HepG2 (cell line): ENCODE data around the gene MAP2K6. TPM values are rescaled to one million over a fixed set of nuclear protein-coding genes. Genes with fewer than 3 reads are reported as not detected.

Experiments
- ATAC-seq: fragments of 200-7000 bp; cut with Tn5 transposase; 3 replicates; pipeline ENCODE4 v1.9.1; 2020; ENCODE audit warnings: mild to moderate bottlenecking, moderate library complexity
- BruUV-seq: library from RNA; stranded (reverse); fragments of 400-500 nt; replicated peaks from 2 replicates; lab custom pipeline; 2021; lab: Mats Ljungman, UMichigan
- CTCF ChIA-PET: fragments of 300-600 bp; formaldehyde crosslinking; extraction: SDS; loops from one replicate; lab custom pipeline; 2021; ENCODE audit warnings: low total read pairs, inconsistent platforms, low intra/inter-chr PET ratio; lab: Yijun Ruan, JAX
- POLR2A ChIA-PET: fragments of 350-600 bp; sonication (Branson Sonifier 250); formaldehyde crosslinking; loops from one replicate; lab custom pipeline; 2020; ENCODE audit warnings: antibody characterized with exemption, inconsistent platforms; lab: Yijun Ruan, JAX
- DNase-seq: peaks from one replicate; pipeline ENCODE4 v3.0.0-alpha.2; 2015; ENCODE audit warnings: low spot score
- FAIRE-seq: peaks from 3 replicates; lab custom pipeline; 2011; peaks lifted over from hg19 to GRCh38; lab: Jason Lieb, UNC
- H2AFZ ChIP-seq: one replicate; pipeline ENCODE4 v1.6.1; 2011; ENCODE audit warnings: low read length, inconsistent platforms
- H3K27ac ChIP-seq: fragments of 300-600 bp; 3 replicates; pipeline ENCODE4 v1.8.0; 2011; ENCODE audit warnings: mixed run types, mild to moderate bottlenecking, mixed read lengths, low read length, inconsistent platforms; ENCODE audit not compliant: insufficient read depth; ENCODE audit errors: extremely low read length
- H3K27me3 ChIP-seq, 2 experiments: fragments of 200-600 bp in 1 of 2; 2 replicates in 1 of 2; 3 replicates in 1 of 2; pipeline versions ENCODE4 v1.6.0 to v1.8.0; 2011; ENCODE audit warnings: low read length in 2 of 2, mild to moderate bottlenecking in 2 of 2, moderate library complexity in 2 of 2, inconsistent platforms in 1 of 2; ENCODE audit not compliant: insufficient read depth in 2 of 2, control insufficient read depth in 1 of 2
- H3K36me3 ChIP-seq, 2 experiments: fragments of 200-600 bp in 1 of 2; replicated peaks in 1 of 2; 2 replicates in 1 of 2; 3 replicates in 1 of 2; pipeline versions ENCODE4 v1.5.1 to v1.8.0; 2011; ENCODE audit warnings: low read length in 2 of 2, inconsistent platforms in 1 of 2; ENCODE audit not compliant: insufficient read depth in 2 of 2, control insufficient read depth in 1 of 2
- H3K4me1 ChIP-seq: 2 replicates; pipeline ENCODE4 v1.5.1; 2012; ENCODE audit warnings: low read length, inconsistent platforms; ENCODE audit not compliant: insufficient read depth
- H3K4me2 ChIP-seq: 2 replicates; pipeline ENCODE4 v1.6.0; 2011; ENCODE audit warnings: low read depth, low read length, inconsistent platforms
- H3K4me3 ChIP-seq, 3 experiments: fragments of 200-600 bp in 1 of 3; sonication (generic), shearing (Covaris generic) in 1 of 3; replicated peaks in 1 of 3; 2 replicates each; pipeline ENCODE4 v1.5.1; 2011 to 2016; ENCODE audit warnings: low read length in 3 of 3, inconsistent platforms in 2 of 3, low read depth in 2 of 3, mild to moderate bottlenecking in 2 of 3, control low read depth in 1 of 3, mixed read lengths in 1 of 3; ENCODE audit not compliant: insufficient read depth in 1 of 3
- H3K79me2 ChIP-seq: one replicate; pipeline ENCODE4 v1.6.1; 2011; ENCODE audit warnings: low read length, inconsistent platforms; ENCODE audit not compliant: insufficient read depth
- H3K9ac ChIP-seq: 2 replicates; pipeline ENCODE4 v1.6.0; 2011; ENCODE audit warnings: mild to moderate bottlenecking, low read depth, low read length, inconsistent platforms; ENCODE audit not compliant: insufficient read depth
- H3K9me3 ChIP-seq: 2 replicates; pipeline ENCODE4 v1.5.1; 2012; ENCODE audit warnings: mild to moderate bottlenecking, low read length
- H4K20me1 ChIP-seq: 2 replicates; pipeline ENCODE4 v1.6.0; 2011; ENCODE audit warnings: inconsistent platforms, mild to moderate bottlenecking, low read length, moderate library complexity; ENCODE audit not compliant: insufficient read depth
- CBX2 ChIP-seq, 2 experiments: fragments of 200-600 bp in 1 of 2; sonication (generic); formaldehyde crosslinking in 1 of 2; IDR thresholded peaks; 2 replicates each; pipeline versions ENCODE4 v1.7.0 to v1.8.1; 2018 to 2022; ENCODE audit warnings: low read depth in 2 of 2, low read length in 1 of 2, mild to moderate bottlenecking in 1 of 2, missing genetic modification reagents in 1 of 2
- GABPB1 ChIP-seq: IDR thresholded peaks from 2 replicates; pipeline ENCODE4 v1.6.1; 2016; ENCODE audit warnings: mild to moderate bottlenecking, missing genetic modification reagents, moderate library complexity, missing compliant biosample characterization
- HOXA9 ChIP-seq: sonication (generic); formaldehyde crosslinking; IDR thresholded peaks from 2 replicates; pipeline ENCODE4 v1.8.1; 2022; ENCODE audit warnings: missing genetic modification reagents, mild to moderate bottlenecking, moderate library complexity, borderline replicate concordance
- MAF1 ChIP-seq: sonication (generic); formaldehyde crosslinking; IDR thresholded peaks from 2 replicates; pipeline ENCODE4 v1.5.0; 2020; ENCODE audit warnings: missing genetic modification reagents, borderline replicate concordance
- PRMT3 ChIP-seq: sonication (generic); formaldehyde crosslinking; IDR thresholded peaks from 2 replicates; pipeline ENCODE4 v1.8.1; 2022; ENCODE audit warnings: low read depth, mild to moderate bottlenecking, moderate library complexity, missing genetic modification reagents, borderline replicate concordance
- SIN3B ChIP-seq: fragments of 150-350 bp; IDR thresholded peaks from 2 replicates; pipeline ENCODE4 v1.6.1; 2014; ENCODE audit warnings: low read length
- TRIM24 ChIP-seq: sonication (generic); formaldehyde crosslinking; IDR thresholded peaks from 2 replicates; pipeline ENCODE4 v1.8.0; 2022; ENCODE audit warnings: mild to moderate bottlenecking, missing genetic modification reagents
- ZNF547 ChIP-seq: sonication (generic); formaldehyde crosslinking; IDR thresholded peaks from 2 replicates; pipeline ENCODE4 v1.5.1; 2020; ENCODE audit warnings: mild to moderate bottlenecking, missing genetic modification reagents
- WGBS: methylation state at CpG from one replicate; pipeline ENCODE4 v1.1.6; 2017; ENCODE audit warnings: low lambda C conversion rate; 5-methylcytosine and 5-hydroxymethylcytosine counted together
- in situ Hi-C: cut with HindIII; loops from 2 replicates; pipeline ENCODE4 v1.10.0; 2017; ENCODE audit warnings: low pct_unique_long_range_greater_than_20kb; ENCODE audit not compliant: extremely low pct_ligation_motif_present
- intact Hi-C: fragments of 100-400 bp; cut with micrococcal nuclease; formaldehyde crosslinking; loops from one replicate; pipeline ENCODE4 v1.10.0; 2022; ENCODE audit not compliant: unreplicated experiment
- polyA plus RNA-seq, 8 experiments: library from polyadenylated mRNA; depleted of rRNA in 3 of 8; stranded (reverse) in 7 of 8; unstranded in 1 of 8; fragments of >200 nt; fragmentation: Illumina TruSeq in 4 of 8; extraction: Trizol in 4 of 8; gene quantifications; 2 replicates each; pipeline versions ENCODE4 v1.2.1 to v1.2.3, GENCODE V29; 2011 to 2016; ENCODE audit warnings: low read depth in 4 of 8, missing spikeins in 1 of 8, mixed read lengths in 1 of 8; ENCODE audit not compliant: insufficient read depth in 1 of 8
- total RNA-seq, 5 experiments: library from RNA; depleted of rRNA; stranded (reverse); fragments of >200 nt; fragmentation: Illumina TruSeq; extraction: Trizol; gene quantifications; 2 replicates each; pipeline ENCODE4 v1.2.3, GENCODE V29; 2016; ENCODE audit warnings: low read depth in 1 of 5
- TF ChIP-seq, protein P1 (sequence below): sonication (generic); formaldehyde crosslinking; IDR thresholded peaks from 2 replicates; pipeline ENCODE4 v1.8.1; 2023; ENCODE audit warnings: mild to moderate bottlenecking, missing genetic modification reagents
- TF ChIP-seq, protein P2 (sequence below): IDR thresholded peaks from 2 replicates; pipeline ENCODE4 v1.6.1; 2012; ENCODE audit warnings: low read length, improper control_type of control experiment
- TF ChIP-seq, protein P3 (sequence below): IDR thresholded peaks from 2 replicates; pipeline ENCODE4 v1.6.1; 2016; ENCODE audit warnings: missing compliant biosample characterization, missing genetic modification reagents, borderline replicate concordance

MAP2K6 gene
- total and polyA plus RNA-seq, 2 of the 13 experiments (the other 11 are each of a cell fraction or from before 2014, with no cell fraction given), result 5.1 to 33.6 TPM

DNA sequence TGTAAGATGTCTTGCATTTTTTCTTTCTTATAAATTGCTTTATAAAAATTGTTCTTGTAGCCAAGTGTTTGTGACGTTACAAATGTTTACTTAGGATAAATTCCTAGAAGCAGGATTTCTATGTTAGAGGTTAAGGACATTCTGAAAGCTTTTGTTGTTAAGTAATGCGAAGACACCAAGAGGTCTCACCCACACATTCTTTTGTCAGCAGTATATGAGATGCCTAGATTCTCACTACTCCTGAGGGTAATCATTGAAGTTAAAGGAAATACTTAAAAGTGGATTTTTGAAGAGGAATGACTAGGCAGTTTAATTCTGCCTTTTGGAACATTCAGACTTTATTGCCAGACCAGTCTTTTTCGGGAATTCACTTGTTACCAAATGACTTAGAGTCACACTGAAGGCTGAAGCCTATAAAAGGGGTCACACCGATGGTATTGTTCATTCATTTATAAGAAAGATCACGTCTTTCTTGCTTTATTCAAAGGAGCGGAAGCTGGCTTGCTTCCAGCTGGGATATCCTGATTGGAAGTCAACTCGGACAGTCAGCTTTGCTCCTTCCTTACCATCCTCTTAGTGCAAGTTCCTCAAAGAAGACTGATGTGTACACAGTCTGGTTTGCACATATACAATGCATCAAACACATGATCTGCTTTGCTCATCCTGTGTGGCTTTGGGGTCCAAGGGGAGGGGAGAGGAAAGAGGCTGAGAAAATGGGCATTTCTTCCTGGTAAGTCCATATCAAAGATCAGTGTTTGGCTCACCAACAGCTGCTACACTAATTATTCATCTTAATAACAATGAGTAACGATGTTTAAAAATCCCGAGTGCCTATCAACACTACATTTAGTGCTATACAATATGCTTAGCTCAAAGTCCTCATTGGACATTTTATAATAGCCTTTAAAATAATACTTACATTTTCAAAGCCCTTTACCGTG is 160.0 kb downstream of the MAP2K6 start (continued):
- TF ChIP-seq, protein P1, sequence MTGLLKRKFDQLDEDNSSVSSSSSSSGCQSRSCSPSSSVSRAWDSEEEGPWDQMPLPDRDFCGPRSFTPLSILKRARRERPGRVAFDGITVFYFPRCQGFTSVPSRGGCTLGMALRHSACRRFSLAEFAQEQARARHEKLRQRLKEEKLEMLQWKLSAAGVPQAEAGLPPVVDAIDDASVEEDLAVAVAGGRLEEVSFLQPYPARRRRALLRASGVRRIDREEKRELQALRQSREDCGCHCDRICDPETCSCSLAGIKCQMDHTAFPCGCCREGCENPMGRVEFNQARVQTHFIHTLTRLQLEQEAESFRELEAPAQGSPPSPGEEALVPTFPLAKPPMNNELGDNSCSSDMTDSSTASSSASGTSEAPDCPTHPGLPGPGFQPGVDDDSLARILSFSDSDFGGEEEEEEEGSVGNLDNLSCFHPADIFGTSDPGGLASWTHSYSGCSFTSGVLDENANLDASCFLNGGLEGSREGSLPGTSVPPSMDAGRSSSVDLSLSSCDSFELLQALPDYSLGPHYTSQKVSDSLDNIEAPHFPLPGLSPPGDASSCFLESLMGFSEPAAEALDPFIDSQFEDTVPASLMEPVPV (CRISPR knock-in tag), result no peak
- no peak for TF ChIP-seq PRMT3

- DNase-seq (no peak), FAIRE-seq (no peak), ATAC-seq (no peak)
- ChIA-PET CTCF (no interaction called here), POLR2A (no interaction called here)
- Histone ChIP-seq H3K27ac (no peak overlapping the region), H3K9me3 (no peaks in the 10 kb centered on the region), H3K4me3 (no peak overlapping the region), H3K79me2 (no peaks in the 10 kb centered on the region), H3K9ac (no peak overlapping the region), H3K4me2 (no peak overlapping the region), H4K20me1 (no peaks in the 10 kb centered on the region), H3K27me3 (peaks cover 0 to 2% of the 10 kb centered on the region in 2 experiments; a peak in 2 of 5 replicates), H3K36me3 (no peaks in the 10 kb centered on the region), H3K4me1 (no peaks in the 10 kb centered on the region), H2AFZ (no peak overlapping the region)
- in situ Hi-C loops, result loop anchor here (10.0 kb wide), 1 partner anchor 979 kb away; no protein-coding TSS in a partner anchor
- intact Hi-C loops, result no loop called here
- BruUV-seq, result no TSS peak
- 21% methylated on average over 2 of the region's 2 CpGs for WGBS
- TF ChIP-seq MAF1 (CRISPR knock-in tag) (no peak), HOXA9 (CRISPR knock-in tag) (no peak), SIN3B (no peak), ZNF547 (no peak), CBX2 (IDR thresholded peaks at IDR 0.05; ENCODE audit: low read depth, low read length) (no peak), CBX2 (CRISPR knock-in tag; IDR thresholded peaks at IDR 0.05; ENCODE audit: low read depth) (no peak), GABPB1 (no peak), TRIM24 (CRISPR knock-in tag) (no peak)
- TF ChIP-seq, protein P2, sequence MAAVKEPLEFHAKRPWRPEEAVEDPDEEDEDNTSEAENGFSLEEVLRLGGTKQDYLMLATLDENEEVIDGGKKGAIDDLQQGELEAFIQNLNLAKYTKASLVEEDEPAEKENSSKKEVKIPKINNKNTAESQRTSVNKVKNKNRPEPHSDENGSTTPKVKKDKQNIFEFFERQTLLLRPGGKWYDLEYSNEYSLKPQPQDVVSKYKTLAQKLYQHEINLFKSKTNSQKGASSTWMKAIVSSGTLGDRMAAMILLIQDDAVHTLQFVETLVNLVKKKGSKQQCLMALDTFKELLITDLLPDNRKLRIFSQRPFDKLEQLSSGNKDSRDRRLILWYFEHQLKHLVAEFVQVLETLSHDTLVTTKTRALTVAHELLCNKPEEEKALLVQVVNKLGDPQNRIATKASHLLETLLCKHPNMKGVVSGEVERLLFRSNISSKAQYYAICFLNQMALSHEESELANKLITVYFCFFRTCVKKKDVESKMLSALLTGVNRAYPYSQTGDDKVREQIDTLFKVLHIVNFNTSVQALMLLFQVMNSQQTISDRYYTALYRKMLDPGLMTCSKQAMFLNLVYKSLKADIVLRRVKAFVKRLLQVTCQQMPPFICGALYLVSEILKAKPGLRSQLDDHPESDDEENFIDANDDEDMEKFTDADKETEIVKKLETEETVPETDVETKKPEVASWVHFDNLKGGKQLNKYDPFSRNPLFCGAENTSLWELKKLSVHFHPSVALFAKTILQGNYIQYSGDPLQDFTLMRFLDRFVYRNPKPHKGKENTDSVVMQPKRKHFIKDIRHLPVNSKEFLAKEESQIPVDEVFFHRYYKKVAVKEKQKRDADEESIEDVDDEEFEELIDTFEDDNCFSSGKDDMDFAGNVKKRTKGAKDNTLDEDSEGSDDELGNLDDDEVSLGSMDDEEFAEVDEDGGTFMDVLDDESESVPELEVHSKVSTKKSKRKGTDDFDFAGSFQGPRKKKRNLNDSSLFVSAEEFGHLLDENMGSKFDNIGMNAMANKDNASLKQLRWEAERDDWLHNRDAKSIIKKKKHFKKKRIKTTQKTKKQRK, result no peak
- TF ChIP-seq, protein P3, sequence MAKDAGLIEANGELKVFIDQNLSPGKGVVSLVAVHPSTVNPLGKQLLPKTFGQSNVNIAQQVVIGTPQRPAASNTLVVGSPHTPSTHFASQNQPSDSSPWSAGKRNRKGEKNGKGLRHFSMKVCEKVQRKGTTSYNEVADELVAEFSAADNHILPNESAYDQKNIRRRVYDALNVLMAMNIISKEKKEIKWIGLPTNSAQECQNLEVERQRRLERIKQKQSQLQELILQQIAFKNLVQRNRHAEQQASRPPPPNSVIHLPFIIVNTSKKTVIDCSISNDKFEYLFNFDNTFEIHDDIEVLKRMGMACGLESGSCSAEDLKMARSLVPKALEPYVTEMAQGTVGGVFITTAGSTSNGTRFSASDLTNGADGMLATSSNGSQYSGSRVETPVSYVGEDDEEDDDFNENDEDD (CRISPR knock-in tag), result no peak
These were observed 160.9 kb downstream of the MAP2K6 start for GRCh38 chr17:69575346-69575761.
